ENCODE results near the gene MRNIP. TPM values are rescaled to one million over a fixed set of nuclear protein-coding genes. Genes with fewer than 3 reads are reported as not detected.
"Not testable (repeated sequence)": the region's sequence is repeated elsewhere in the genome, so short reads cannot be mapped to it uniquely, and the experiment has no call there.

MRNIP gene
- total RNA-seq, 3 donors from 2014 or later (not counting 1 experiment from before 2014, with no cell fraction given), result 19.7 to 40.2 (median 25.4) TPM

DNA sequence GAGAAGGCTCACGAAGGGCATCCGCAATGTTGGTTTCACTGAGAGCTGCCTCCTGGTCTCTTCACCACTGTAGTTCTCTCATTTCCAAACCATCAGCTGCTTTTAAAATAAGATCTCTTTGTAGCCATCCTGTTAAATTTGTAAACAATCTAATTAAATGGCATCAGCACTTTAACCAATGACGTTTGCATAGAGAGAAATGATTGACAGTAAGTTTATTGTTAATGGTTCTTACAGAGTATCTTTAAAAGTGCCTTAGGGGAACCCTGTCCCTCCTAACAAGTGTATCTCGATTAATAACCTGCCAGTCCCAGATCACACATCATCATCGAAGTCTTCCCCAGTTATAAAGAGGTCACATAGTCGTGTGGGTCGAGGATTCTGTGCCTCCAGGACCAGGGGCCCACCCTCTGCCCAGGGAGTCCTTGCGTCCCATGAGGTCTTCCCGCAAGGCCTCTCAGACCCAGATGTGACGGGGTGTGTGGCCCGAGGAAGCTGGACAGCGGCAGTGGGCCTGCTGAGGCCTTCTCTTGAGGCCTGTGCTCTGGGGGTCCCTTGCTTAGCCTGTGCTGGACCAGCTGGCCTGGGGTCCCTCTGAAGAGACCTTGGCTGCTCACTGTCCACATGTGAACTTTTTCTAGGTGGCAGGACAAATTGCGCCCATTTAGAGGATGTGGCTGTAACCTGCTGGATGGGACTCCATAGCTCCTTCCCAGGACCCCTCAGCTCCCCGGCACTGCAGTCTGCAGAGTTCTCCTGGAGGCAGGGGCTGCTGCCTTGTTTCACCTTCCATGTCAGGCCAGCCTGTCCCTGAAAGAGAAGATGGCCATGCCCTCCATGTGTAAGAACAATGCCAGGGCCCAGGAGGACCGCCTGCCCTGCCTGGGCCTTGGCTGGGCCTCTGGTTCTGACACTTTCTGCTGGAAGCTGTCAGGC lies 21.3 kb downstream of the MRNIP start:
- H3K9me3 Mint-ChIP-seq, result no peaks in the 10 kb centered on the region
- ATAC-seq (peak in 1 of 3 donors; percentile 2), DNase-seq (no peak)
- peaks cover 55% of the 10 kb centered on the region for H3K36me3 ChIP-seq (ENCODE audit: control insufficient read depth, insufficient read depth, low read length)
- no peaks in the 10 kb centered on the region for H3K27me3 Mint-ChIP-seq (ENCODE audit: low read depth in 2 of 2)
- peak overlapping the region; percentile 91 to 94 for H3K27ac Mint-ChIP-seq
- peaks cover 20% of the 10 kb centered on the region for H3K4me1 ChIP-seq (ENCODE audit: control insufficient read depth, insufficient read depth, low read length)
- H3K4me3 Mint-ChIP-seq, result peak overlapping the region; percentile 73
- intact Hi-C loops (cut with micrococcal nuclease), result loop anchor here (2.0 kb wide), 1 partner anchor 21 kb away; the partner anchor contains the start of gene MRNIP
- 85% methylated on average over 15 of the region's 15 CpGs for WGBS (ENCODE audit: insufficient coverage)
- H3K27me3 ChIP-seq (ENCODE audit: control insufficient read depth, insufficient read depth, low read length), result no peaks in the 10 kb centered on the region
- peaks cover 16% of the 10 kb centered on the region for H3K36me3 Mint-ChIP-seq
- peaks cover 28 to 31% of the 10 kb centered on the region in 2 donors for H3K4me1 Mint-ChIP-seq
- H3K9me3 ChIP-seq (ENCODE audit: control insufficient read depth, insufficient read depth, low read length), result no peaks in the 10 kb centered on the region
- peak overlapping the region; percentile 70 for H3K27ac ChIP-seq (ENCODE audit: low read length)
- H3K4me3 ChIP-seq (ENCODE audit: low read length), result no peak overlapping the region
- TF ChIP-seq, protein P1, sequence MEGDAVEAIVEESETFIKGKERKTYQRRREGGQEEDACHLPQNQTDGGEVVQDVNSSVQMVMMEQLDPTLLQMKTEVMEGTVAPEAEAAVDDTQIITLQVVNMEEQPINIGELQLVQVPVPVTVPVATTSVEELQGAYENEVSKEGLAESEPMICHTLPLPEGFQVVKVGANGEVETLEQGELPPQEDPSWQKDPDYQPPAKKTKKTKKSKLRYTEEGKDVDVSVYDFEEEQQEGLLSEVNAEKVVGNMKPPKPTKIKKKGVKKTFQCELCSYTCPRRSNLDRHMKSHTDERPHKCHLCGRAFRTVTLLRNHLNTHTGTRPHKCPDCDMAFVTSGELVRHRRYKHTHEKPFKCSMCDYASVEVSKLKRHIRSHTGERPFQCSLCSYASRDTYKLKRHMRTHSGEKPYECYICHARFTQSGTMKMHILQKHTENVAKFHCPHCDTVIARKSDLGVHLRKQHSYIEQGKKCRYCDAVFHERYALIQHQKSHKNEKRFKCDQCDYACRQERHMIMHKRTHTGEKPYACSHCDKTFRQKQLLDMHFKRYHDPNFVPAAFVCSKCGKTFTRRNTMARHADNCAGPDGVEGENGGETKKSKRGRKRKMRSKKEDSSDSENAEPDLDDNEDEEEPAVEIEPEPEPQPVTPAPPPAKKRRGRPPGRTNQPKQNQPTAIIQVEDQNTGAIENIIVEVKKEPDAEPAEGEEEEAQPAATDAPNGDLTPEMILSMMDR (IDR thresholded peaks at IDR 0.05), result no peak

DNA sequence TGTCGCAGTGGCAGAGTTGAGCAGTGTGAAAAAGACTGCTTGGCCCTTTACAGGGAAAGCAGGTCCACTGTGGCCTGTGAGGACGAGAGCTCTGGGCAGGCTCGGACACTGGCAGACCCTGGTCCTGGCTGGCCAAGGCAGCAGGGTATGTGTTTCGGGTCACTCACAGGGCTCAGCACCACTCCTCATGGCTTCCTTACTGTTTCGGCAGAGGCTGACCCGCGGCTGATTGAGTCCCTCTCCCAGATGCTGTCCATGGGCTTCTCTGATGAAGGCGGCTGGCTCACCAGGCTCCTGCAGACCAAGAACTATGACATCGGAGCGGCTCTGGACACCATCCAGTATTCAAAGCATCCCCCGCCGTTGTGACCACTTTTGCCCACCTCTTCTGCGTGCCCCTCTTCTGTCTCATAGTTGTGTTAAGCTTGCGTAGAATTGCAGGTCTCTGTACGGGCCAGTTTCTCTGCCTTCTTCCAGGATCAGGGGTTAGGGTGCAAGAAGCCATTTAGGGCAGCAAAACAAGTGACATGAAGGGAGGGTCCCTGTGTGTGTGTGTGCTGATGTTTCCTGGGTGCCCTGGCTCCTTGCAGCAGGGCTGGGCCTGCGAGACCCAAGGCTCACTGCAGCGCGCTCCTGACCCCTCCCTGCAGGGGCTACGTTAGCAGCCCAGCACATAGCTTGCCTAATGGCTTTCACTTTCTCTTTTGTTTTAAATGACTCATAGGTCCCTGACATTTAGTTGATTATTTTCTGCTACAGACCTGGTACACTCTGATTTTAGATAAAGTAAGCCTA lies 22.2 kb downstream of the MRNIP start:
- H3K4me3 ChIP-seq (ENCODE audit: low read length), result no peak overlapping the region
- H3K27me3 Mint-ChIP-seq (ENCODE audit: low read depth in 2 of 2), result no peaks in the 10 kb centered on the region

DNA sequence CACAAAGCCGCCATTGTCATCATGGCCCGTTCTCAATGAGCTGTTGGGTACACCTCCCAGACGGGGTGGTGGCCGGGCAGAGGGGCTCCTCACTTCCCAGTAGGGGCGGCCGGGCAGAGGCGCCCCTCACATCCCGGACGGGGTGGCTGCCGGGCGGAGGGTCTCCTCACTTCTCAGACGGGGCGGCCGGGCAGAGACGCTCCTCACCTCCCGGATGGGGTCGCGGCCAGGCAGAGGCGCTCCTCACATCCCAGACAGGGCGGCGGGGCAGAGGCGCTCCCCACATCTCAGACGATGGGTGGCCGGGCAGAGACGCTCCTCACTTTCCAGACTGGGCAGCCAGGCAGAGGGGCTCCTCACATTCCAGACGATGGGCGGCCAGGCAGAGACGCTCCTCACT lies 23.7 kb downstream of the MRNIP start:
- DNase-seq; ATAC-seq; H3K9me3 Mint-ChIP-seq; H3K9me3 ChIP-seq (ENCODE audit: control insufficient read depth, insufficient read depth, low read length); H3K27ac ChIP-seq (ENCODE audit: low read length); H3K27me3 Mint-ChIP-seq (ENCODE audit: low read depth in 2 of 2); H3K4me3 ChIP-seq (ENCODE audit: low read length); H3K27me3 ChIP-seq (ENCODE audit: control insufficient read depth, insufficient read depth, low read length); intact Hi-C loops (cut with micrococcal nuclease); H3K4me3 Mint-ChIP-seq: not testable (repeated sequence)
- peak overlapping the region; percentile 91 to 94 for H3K27ac Mint-ChIP-seq
- Histone ChIP-seq H3K36me3 (ENCODE audit: control insufficient read depth, insufficient read depth, low read length) (peaks cover 63% of the 10 kb centered on the region), H3K4me1 (ENCODE audit: control insufficient read depth, insufficient read depth, low read length) (peaks cover 20% of the 10 kb centered on the region)
- peaks cover 28 to 31% of the 10 kb centered on the region in 2 donors for H3K4me1 Mint-ChIP-seq
- H3K36me3 Mint-ChIP-seq, result peaks cover 19% of the 10 kb centered on the region
- WGBS (ENCODE audit: insufficient coverage), result over 99% methylated on average over 14 of the region's 28 CpGs

More for the DNA sequence above, 22.2 kb downstream of the MRNIP start:
- 80% methylated on average over 19 of the region's 19 CpGs for WGBS (ENCODE audit: insufficient coverage)
- H3K9me3 ChIP-seq (ENCODE audit: control insufficient read depth, insufficient read depth, low read length), result no peaks in the 10 kb centered on the region
- intact Hi-C loops (cut with micrococcal nuclease), result loop anchor here (1.0 to 2.0 kb wide), 2 partner anchors 15 to 22 kb away; partner anchors contain the start of gene MRNIP
- H3K4me1 Mint-ChIP-seq, result peaks cover 28 to 31% of the 10 kb centered on the region in 2 donors
- H3K27ac ChIP-seq (ENCODE audit: low read length), result peak overlapping the region; percentile 70
- peak; percentile 51 to 80 for DNase-seq
- ATAC-seq, result peak; percentile 67 to 93 (median 90)
- H3K36me3 Mint-ChIP-seq, result peaks cover 16% of the 10 kb centered on the region
- peak overlapping the region; percentile 73 for H3K4me3 Mint-ChIP-seq
- TF ChIP-seq, protein P1 (IDR thresholded peaks at IDR 0.05), result no peak
- peaks cover 59% of the 10 kb centered on the region for H3K36me3 ChIP-seq (ENCODE audit: control insufficient read depth, insufficient read depth, low read length)
- peak overlapping the region; percentile 91 to 94 for H3K27ac Mint-ChIP-seq
- H3K9me3 Mint-ChIP-seq, result no peaks in the 10 kb centered on the region
- no peaks in the 10 kb centered on the region for H3K27me3 ChIP-seq (ENCODE audit: control insufficient read depth, insufficient read depth, low read length)
- H3K4me1 ChIP-seq (ENCODE audit: control insufficient read depth, insufficient read depth, low read length), result peaks cover 20% of the 10 kb centered on the region
